ENCODE data around the gene ADAM33.

The ADAM33 gene

DNA sequence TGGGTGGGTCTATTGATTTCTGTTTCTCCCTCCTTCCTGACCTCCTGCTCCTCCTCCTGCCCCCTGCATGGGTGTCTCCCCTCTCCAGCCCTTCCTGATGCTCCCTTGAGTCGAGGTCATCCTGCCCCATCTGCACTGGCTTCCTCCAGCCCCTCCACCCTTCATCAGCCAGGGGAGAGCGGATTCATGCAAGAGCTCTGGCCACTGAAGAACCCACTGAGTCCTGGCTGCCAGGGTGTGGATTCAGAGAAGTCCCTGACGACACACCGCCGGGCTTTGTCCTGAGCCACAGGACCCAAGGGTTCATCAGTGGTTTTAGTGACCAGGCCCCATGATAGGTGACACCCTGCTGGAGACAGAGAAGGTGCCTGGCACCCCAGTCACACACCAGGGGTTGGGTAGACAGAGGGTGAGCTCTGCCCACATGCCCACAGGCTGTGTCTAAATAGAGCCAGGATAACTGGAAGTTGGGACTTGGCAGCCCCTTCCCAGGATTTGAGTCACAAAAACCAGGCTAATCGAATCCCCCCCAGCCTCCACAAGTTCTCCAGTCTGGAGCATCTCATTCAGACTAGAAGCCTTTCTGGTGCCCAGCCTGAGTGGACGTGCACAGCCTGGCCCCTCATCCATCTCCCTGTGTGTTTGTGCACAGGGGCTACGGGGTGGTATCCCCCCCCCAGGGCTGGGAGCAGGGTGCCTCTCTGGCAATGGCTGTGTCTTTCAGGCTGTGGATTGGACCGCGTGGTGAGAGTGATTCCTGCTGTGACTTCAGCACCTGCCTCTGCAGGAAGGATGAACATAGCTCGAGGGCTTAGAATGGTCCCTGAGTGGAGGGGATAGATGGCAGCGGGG, 19.8 kb downstream of the ADAM33 start:
- TF ChIP-seq, protein P1, sequence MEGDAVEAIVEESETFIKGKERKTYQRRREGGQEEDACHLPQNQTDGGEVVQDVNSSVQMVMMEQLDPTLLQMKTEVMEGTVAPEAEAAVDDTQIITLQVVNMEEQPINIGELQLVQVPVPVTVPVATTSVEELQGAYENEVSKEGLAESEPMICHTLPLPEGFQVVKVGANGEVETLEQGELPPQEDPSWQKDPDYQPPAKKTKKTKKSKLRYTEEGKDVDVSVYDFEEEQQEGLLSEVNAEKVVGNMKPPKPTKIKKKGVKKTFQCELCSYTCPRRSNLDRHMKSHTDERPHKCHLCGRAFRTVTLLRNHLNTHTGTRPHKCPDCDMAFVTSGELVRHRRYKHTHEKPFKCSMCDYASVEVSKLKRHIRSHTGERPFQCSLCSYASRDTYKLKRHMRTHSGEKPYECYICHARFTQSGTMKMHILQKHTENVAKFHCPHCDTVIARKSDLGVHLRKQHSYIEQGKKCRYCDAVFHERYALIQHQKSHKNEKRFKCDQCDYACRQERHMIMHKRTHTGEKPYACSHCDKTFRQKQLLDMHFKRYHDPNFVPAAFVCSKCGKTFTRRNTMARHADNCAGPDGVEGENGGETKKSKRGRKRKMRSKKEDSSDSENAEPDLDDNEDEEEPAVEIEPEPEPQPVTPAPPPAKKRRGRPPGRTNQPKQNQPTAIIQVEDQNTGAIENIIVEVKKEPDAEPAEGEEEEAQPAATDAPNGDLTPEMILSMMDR (IDR thresholded peaks at IDR 0.05; ENCODE audit: low read depth, low read length), result no peak
- no peak for DNase-seq (ENCODE audit: extremely low read depth, low read depth)

DNA sequence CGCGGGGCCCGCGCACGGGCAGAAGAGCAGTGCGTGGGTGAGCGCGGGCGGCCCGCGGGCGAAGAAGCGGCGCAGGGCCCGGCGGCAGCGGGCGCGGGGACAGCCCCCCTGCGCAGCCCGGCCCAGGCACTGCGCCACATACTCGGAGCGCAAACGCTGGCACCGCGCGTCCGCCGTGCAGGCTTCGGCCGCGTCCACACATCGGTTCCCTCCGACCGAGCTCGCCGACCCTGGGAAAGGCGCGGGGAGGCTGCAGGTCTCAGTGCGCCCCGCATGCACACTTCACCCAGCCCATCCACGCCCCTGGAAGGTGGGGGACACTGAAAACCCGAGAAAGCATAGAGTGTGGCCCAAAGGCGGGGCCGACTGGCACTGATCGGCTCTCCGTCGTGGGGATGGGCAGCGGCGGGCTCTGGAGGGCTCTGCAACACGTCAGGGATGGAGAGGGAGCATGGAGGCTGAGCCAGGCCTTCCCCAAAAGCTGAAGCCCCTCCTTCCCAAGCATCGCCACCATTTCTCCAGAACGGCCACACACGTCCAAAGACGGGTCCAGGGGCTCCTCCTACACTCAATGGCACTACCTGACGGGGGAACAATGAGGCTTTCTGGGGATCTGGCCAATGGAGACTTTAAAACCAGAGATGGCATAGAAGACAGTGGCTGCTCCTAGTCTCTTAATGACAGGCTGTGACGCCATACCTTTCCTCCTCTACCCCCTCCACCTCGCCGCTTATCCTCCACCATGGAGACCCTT, 20.6 kb downstream of the ADAM33 start:
- TF ChIP-seq, protein P1 (IDR thresholded peaks at IDR 0.05; ENCODE audit: low read depth, low read length), result no peak
- DNase-seq (ENCODE audit: extremely low read depth, low read depth), result no peak

DNA sequence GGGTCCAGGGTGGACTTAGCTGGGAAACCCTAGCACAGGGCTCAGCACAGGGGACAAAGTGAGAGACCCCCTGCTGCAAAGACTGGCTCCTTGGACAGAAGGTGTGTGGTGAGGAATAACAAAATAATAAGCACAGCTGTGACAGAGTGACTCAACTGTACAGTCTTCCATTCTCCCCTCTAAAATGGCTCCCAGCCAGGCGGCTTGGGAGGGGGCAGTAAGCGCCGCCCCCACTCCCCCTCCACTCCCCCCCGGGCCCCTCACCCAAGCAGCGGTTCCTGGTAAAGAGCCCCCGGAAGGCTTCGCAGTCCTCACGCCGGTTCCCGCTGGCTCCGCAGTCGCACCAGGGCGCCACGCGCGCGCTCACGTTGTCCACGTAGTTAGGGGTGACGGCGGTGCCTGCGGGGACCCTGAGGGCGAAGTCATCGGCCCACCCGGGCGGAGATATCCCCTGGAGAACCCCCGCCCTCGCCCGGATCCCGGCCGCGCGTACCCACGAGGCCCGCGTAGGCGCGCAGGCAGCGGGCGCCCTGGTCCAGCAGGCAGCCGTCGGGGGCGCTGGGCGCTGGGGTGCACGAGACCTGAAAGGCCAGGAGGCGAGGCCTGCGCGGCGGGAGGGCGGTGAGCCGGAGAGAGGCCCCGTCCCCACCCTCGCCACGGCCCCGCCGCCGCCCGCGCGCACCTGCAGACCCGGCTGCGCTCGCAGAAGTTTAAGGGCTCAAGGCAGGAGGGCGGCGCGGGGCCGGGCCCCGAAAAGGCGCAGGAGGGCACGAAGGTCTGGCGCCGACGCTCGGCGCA, 21.3 kb downstream of the ADAM33 start:
- TF ChIP-seq, protein P1 (IDR thresholded peaks at IDR 0.05; ENCODE audit: low read depth, low read length), result no peak

DNA sequence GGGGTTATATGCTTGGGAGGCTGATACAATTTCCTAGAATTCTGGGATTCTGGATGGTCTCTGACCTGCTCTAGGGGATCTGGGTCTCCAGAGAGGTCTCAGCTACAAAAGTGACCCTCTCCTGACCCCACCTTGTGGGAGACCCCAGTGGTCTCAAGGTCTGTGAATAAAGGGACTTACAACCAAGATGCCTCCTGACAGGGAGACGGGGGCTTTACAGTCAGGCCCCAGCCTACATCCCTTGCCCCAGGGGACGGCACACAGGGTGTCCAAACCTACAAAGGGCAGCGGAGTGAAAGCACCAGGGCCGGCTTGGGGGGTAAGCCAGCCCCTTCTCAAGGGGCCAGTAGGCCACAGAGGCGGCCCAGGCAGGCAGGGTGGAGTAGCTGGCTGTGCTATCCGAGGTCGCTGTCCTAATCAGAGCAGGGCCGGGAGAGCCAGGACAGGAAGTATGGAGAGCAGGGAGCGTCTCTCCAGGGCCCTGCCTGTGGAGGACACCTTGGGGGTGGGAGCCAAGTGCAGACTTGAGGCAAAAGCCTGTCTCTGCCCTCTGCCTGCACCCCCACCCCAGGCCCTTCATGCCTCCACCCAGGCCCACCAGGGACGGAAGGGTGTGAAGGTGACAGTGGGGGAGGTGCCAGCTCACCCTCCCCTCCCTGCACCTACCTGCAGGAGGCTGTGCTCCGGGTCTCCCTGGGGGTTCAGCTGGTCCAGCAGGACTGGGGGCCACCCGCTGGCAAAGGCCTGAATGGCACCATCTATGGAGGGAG, 22.1 kb downstream of the ADAM33 start:
- no peak for DNase-seq (ENCODE audit: extremely low read depth, low read depth)
- TF ChIP-seq, protein P1 (IDR thresholded peaks at IDR 0.05; ENCODE audit: low read depth, low read length), result no peak

More for the DNA sequence above, 21.3 kb downstream of the ADAM33 start:
- no peak for DNase-seq (ENCODE audit: extremely low read depth, low read depth)

DNA sequence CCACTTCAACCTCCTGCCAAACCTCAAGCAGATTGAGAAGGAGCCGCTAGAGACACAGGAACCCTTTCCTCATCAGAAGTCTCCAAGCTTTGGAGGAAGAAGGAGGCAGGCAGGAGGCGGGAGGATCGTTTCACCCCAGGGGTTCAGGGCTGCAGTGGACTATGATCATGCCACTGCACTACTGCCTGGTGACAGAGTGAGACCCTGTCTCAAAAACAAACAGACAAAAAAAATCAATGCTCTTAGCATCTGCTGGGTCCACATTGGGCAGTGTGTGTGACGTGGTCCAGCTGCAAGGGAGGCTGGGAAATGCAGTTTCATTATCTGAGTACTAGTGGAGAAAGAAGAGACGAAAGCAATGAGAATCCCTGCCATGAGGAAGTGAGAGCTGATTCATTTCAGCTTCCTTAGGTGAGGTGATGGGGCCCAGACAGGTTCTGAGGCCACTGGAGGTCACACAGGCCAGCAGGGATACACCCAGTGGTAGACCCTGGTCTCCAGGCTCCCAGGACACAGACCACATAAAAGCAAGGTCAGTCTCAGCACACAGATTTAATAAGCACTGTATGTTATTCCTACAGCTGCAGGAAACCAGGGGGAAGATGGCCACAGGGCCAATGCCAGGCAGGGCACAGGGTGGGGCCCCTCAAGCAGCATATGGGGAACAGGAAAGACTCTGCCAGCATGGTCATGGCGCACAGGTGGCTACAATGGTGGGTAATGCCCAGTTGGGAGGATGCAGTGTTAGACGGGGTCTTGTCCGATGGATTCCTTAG, 22.9 kb downstream of the ADAM33 start:
- no peak for DNase-seq (ENCODE audit: extremely low read depth, low read depth)

More for the DNA sequence above, 22.9 kb downstream of the ADAM33 start:
- TF ChIP-seq, protein P1 (IDR thresholded peaks at IDR 0.05; ENCODE audit: low read depth, low read length), result no peak
